ENCODE results near the gene GDE1. TPM values are rescaled to one million over a fixed set of nuclear protein-coding genes. Genes with fewer than 3 reads are reported as not detected.

The GDE1 gene
- total and polyA plus RNA-seq, 2 of the 4 experiments (the other 2 are of a cell fraction), result 50.1 to 62.4 TPM

DNA sequence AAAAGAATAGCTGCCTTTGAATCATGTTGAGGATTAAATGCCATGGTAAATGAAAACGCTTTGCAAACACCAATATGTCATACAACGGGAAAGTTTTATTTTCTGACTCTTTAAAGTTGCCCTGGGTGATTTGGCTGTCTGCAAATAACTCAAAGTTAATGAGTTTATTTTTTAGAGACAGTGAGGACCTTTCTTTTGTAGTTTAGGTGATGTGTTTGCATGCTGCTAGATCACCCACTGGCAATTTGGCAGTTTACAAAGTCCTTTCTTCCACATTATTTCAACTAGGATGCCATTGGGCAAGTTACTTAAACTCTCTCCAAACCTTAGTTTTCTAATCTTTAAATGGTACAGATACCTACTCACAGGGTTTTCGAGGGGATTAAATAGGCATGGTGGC, 37.8 kb downstream of the GDE1 start:
- no peak overlapping the region for H2AFZ ChIP-seq (replicated peaks; ENCODE audit: low read length, poor library complexity)
- H2BK20ac ChIP-seq (ENCODE audit: low read depth, low read length), result no peak overlapping the region
- H3K9ac ChIP-seq (ENCODE audit: low read depth, low read length), result no peak overlapping the region
- CTCF ChIA-PET, result no interaction called here
- DNase-seq, result no peak
- no peak overlapping the region for H4K8ac ChIP-seq (ENCODE audit: low read depth in 2 of 2, low read length in 2 of 2)
- dilution Hi-C loops (cut with HindIII; ENCODE audit: low sequenced_read_pairs, unreplicated experiment), result no loop called here
- H3K9me3 ChIP-seq (ENCODE audit: control insufficient read depth, insufficient read depth, low read length), result no peaks in the 10 kb centered on the region
- no peak overlapping the region for H2AK9ac ChIP-seq (replicated peaks; ENCODE audit: low read depth, low read length, poor library complexity)
- no peak overlapping the region for H2BK120ac ChIP-seq (ENCODE audit: low read depth, low read length)
- intact Hi-C loops (cut with micrococcal nuclease), result no loop called here
- H4K5ac ChIP-seq (ENCODE audit: low read depth, low read length), result no peak overlapping the region
- in situ Hi-C loops (cut with MboI; ENCODE audit: low sequenced_read_pairs), result no loop called here
- H2AK5ac ChIP-seq (ENCODE audit: low read depth, low read length), result no peak overlapping the region
- H3K27me3 ChIP-seq (ENCODE audit: control insufficient read depth, insufficient read depth, low read length), result peaks cover 2% of the 10 kb centered on the region
- no peak overlapping the region for H3K4me2 ChIP-seq (ENCODE audit: low read depth, low read length)
- POLR2A ChIA-PET (ENCODE audit: unreplicated experiment), result interaction anchor here (0.6 kb wide), 1 partner anchor 30 kb away, joined by 7 read pairs; no protein-coding TSS in a partner anchor
- H3K23ac ChIP-seq (ENCODE audit: low read depth, low read length), result no peak overlapping the region
- no peak overlapping the region for H2BK15ac ChIP-seq (ENCODE audit: low read depth, low read length)
- no peak overlapping the region for H3K4ac ChIP-seq (ENCODE audit: low read depth, low read length)
- H2BK5ac ChIP-seq (ENCODE audit: low read depth, low read length, poor library complexity, severe bottlenecking), result no peak overlapping the region
- no peak overlapping the region for H3K14ac ChIP-seq (replicated peaks; ENCODE audit: low read depth, low read length)
- no peaks in the 10 kb centered on the region for H3K36me3 ChIP-seq (ENCODE audit: control insufficient read depth, insufficient read depth, low read length)
- no CpG with 5 or more reads among the region's 3 CpGs for WGBS, 2 experiments (ENCODE audit: extremely low coverage in 2 of 2, insufficient read length in 1 of 2)
- no peak for TF ChIP-seq POLR2A (IDR thresholded peaks at IDR 0.05; ENCODE audit: low read depth, low read length)
- TF ChIP-seq MAZ (IDR thresholded peaks at IDR 0.05; ENCODE audit: borderline replicate concordance, low read depth, low read length), result no peak
- no peak for TF ChIP-seq CEBPB (IDR thresholded peaks at IDR 0.05; ENCODE audit: low read depth, low read length)
- TF ChIP-seq SMC3 (IDR thresholded peaks at IDR 0.05; ENCODE audit: low read depth, low read length), result no peak
- TF ChIP-seq, protein P1, sequence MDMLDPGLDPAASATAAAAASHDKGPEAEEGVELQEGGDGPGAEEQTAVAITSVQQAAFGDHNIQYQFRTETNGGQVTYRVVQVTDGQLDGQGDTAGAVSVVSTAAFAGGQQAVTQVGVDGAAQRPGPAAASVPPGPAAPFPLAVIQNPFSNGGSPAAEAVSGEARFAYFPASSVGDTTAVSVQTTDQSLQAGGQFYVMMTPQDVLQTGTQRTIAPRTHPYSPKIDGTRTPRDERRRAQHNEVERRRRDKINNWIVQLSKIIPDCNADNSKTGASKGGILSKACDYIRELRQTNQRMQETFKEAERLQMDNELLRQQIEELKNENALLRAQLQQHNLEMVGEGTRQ (IDR thresholded peaks at IDR 0.05; ENCODE audit: low read depth, low read length), result no peak
- TF ChIP-seq, protein P2, sequence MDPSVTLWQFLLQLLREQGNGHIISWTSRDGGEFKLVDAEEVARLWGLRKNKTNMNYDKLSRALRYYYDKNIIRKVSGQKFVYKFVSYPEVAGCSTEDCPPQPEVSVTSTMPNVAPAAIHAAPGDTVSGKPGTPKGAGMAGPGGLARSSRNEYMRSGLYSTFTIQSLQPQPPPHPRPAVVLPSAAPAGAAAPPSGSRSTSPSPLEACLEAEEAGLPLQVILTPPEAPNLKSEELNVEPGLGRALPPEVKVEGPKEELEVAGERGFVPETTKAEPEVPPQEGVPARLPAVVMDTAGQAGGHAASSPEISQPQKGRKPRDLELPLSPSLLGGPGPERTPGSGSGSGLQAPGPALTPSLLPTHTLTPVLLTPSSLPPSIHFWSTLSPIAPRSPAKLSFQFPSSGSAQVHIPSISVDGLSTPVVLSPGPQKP (IDR thresholded peaks at IDR 0.05; ENCODE audit: borderline replicate concordance, low read depth, low read length), result no peak
- TF ChIP-seq CHD1 (IDR thresholded peaks at IDR 0.05; ENCODE audit: low read depth, low read length), result no peak
- TF ChIP-seq, protein P3, sequence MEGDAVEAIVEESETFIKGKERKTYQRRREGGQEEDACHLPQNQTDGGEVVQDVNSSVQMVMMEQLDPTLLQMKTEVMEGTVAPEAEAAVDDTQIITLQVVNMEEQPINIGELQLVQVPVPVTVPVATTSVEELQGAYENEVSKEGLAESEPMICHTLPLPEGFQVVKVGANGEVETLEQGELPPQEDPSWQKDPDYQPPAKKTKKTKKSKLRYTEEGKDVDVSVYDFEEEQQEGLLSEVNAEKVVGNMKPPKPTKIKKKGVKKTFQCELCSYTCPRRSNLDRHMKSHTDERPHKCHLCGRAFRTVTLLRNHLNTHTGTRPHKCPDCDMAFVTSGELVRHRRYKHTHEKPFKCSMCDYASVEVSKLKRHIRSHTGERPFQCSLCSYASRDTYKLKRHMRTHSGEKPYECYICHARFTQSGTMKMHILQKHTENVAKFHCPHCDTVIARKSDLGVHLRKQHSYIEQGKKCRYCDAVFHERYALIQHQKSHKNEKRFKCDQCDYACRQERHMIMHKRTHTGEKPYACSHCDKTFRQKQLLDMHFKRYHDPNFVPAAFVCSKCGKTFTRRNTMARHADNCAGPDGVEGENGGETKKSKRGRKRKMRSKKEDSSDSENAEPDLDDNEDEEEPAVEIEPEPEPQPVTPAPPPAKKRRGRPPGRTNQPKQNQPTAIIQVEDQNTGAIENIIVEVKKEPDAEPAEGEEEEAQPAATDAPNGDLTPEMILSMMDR (conservative IDR thresholded peaks at IDR 0.05; ENCODE audit: low read depth, low read length), result no peak
- TF ChIP-seq NFE2L2 (IDR thresholded peaks at IDR 0.05; ENCODE audit: low read depth, low read length), result no peak
- TF ChIP-seq MXI1 (IDR thresholded peaks at IDR 0.05; ENCODE audit: borderline replicate concordance, low read depth, low read length), result no peak
- no peak for TF ChIP-seq MAFK (IDR thresholded peaks at IDR 0.05; ENCODE audit: low read depth, low read length)
- TF ChIP-seq BHLHE40 (IDR thresholded peaks at IDR 0.05; ENCODE audit: low read depth, low read length), result no peak
- TF ChIP-seq RAD21 (IDR thresholded peaks at IDR 0.05; ENCODE audit: low read length), result no peak
- TF ChIP-seq RFX5 (IDR thresholded peaks at IDR 0.05; ENCODE audit: low read depth, low read length), result no peak
- no peak for TF ChIP-seq RCOR1 (IDR thresholded peaks at IDR 0.05; ENCODE audit: insufficient replicate concordance, low read length)
- H4K91ac ChIP-seq (ENCODE audit: insufficient read depth, low read depth, low read length), result no peak overlapping the region
- H3K9me1 ChIP-seq (ENCODE audit: insufficient read depth, low read length), result no peaks in the 10 kb centered on the region
- H3K27ac ChIP-seq (ENCODE audit: insufficient read depth, low read length), result no peak overlapping the region
- H3K18ac ChIP-seq (ENCODE audit: low read depth, low read length), result no peak overlapping the region
- H3K4me1 ChIP-seq (ENCODE audit: control insufficient read depth, insufficient read depth, low read length), result no peaks in the 10 kb centered on the region
- H3K56ac ChIP-seq (ENCODE audit: extremely low read depth, insufficient read depth, low read length), result no peak overlapping the region
- H3K4me3 ChIP-seq (ENCODE audit: insufficient read depth, low read depth, low read length), result no peak overlapping the region
- no TSS peak for BruUV-seq (replicated peaks)
- ATAC-seq (ENCODE audit: low read depth), result no peak
- no peaks in the 10 kb centered on the region for H4K20me1 ChIP-seq (ENCODE audit: insufficient read depth, low read length)
- no peaks in the 10 kb centered on the region for H3K79me1 ChIP-seq (ENCODE audit: low read depth in 1 of 2, low read length in 2 of 2)

Data from IMR-90 (cell line).